ENCODE results near the gene MAD1L1. TPM values are rescaled to one million over a fixed set of nuclear protein-coding genes. Genes with fewer than 3 reads are reported as not detected.

Gene MAD1L1
- total and polyA plus RNA-seq, 2 donors (not counting 3 experiments of a cell fraction or from before 2014, with no cell fraction given): 34.1 to 42.3 TPM

- dilution Hi-C loops (cut with MboI; ENCODE audit: extremely low pct_ligation_motif_present, low sequenced_read_pairs): no loop called here
- Histone ChIP-seq H2AFZ (ENCODE audit: low read depth, low read length) (no peak overlapping the region), H3K4me1 (ENCODE audit: control insufficient read depth, extremely low read depth, insufficient read depth, low read length) (no peaks in the 10 kb centered on the region), H3K9me3 (replicated peaks; ENCODE audit: control insufficient read depth, insufficient read depth, low read length) (no peaks in the 10 kb centered on the region), H3K4me2 (ENCODE audit: insufficient read depth, low read length) (no peak overlapping the region), H3K79me2 (ENCODE audit: control insufficient read depth, insufficient read depth, low read length) (no peaks in the 10 kb centered on the region), H3K9me1 (replicated peaks; ENCODE audit: control insufficient read depth, extremely low read depth, insufficient read depth, low read length) (no peaks in the 10 kb centered on the region), H4K20me1 (replicated peaks; ENCODE audit: control insufficient read depth, extremely low read depth, insufficient read depth, low read length) (no peaks in the 10 kb centered on the region), H3K9ac (replicated peaks; ENCODE audit: extremely low read depth, insufficient read depth, low read length) (no peak overlapping the region), H3K27ac (ENCODE audit: insufficient read depth, low read depth, low read length) (no peak overlapping the region), H3K36me3 (ENCODE audit: control insufficient read depth in 2 of 2, extremely low read depth in 1 of 2, insufficient read depth in 2 of 2, low read length in 2 of 2) (peaks cover 0 to 8% of the 10 kb centered on the region in 2 experiments), H3K27me3 (ENCODE audit: control insufficient read depth in 2 of 2, insufficient read depth in 2 of 2, low read length in 2 of 2) (no peaks in the 10 kb centered on the region), H3K4me3 (replicated peaks in 1 of 3; ENCODE audit: insufficient read depth in 1 of 3, low read depth in 1 of 3, low read length in 3 of 3) (no peak overlapping the region)
- ChIA-PET POLR2A (no interaction called here), CTCF (no interaction called here)
- TF ChIP-seq CTCF (IDR thresholded peaks at IDR 0.05; ENCODE audit: extremely low read depth in 1 of 2, insufficient read depth in 1 of 2, low read depth in 1 of 2, low read length in 2 of 2): no peak
- no peak for TF ChIP-seq MYC (IDR thresholded peaks at IDR 0.05; ENCODE audit: low read depth, low read length)
- TF ChIP-seq POLR2AphosphoS5 (IDR thresholded peaks at IDR 0.05; ENCODE audit: insufficient read depth, low read depth, low read length): no peak
- no peak for TF ChIP-seq EZH2 (IDR thresholded peaks at IDR 0.05; ENCODE audit: borderline replicate concordance, low read depth, low read length, severe bottlenecking)
- no peak for TF ChIP-seq MAX (IDR thresholded peaks at IDR 0.05; ENCODE audit: insufficient read depth, insufficient read length)
- TF ChIP-seq FOS (IDR thresholded peaks at IDR 0.05; ENCODE audit: borderline replicate concordance, insufficient read depth, low read length): no peak
- TF ChIP-seq GATA2 (IDR thresholded peaks at IDR 0.05; ENCODE audit: insufficient read depth, insufficient read length, low read depth, low read length): no peak
- TF ChIP-seq POLR2A (IDR thresholded peaks at IDR 0.05; ENCODE audit: low read depth, low read length): no peak
- TF ChIP-seq JUN (IDR thresholded peaks at IDR 0.05; ENCODE audit: borderline replicate concordance, insufficient read depth, insufficient read length, low read depth): no peak
- BruUV-seq (replicated peaks): no TSS peak
- FAIRE-seq (no peak), DNase-seq (ENCODE audit: low read depth, low spot score) (no peak)
- intact Hi-C loops (cut with micrococcal nuclease): no loop called here
Observed at GRCh38 chr7:2198760-2199159, 34.0 kb downstream of the MAD1L1 start.
